Thyroid gland (tissue), 4 donors: ENCODE measurements around the gene LTF. TPM values are rescaled to one million over a fixed set of nuclear protein-coding genes. Genes with fewer than 3 reads are reported as not detected.

Source experiments
- DNase-seq, 2 donors: peaks; one replicate each; pipeline ENCODE4 v3.0.0-alpha.2; 2019
- H3K27ac ChIP-seq, 3 donors: fragments of 200-600 bp; sonication (generic); 1 replicate in 2 of 3; 2 replicates in 1 of 3; pipeline ENCODE4 v1.5.1; 2016 to 2019; ENCODE audit warnings: mild to moderate bottlenecking in 1 of 3, moderate library complexity in 1 of 3
- H3K27me3 ChIP-seq: fragments of 200-600 bp; sonication (generic); one replicate; pipeline ENCODE4 v1.5.1; 2019
- H3K36me3 ChIP-seq, 2 donors: fragments of 200-600 bp; sonication (generic); one replicate each; pipeline ENCODE4 v1.5.1; 2016 to 2019
- H3K4me1 ChIP-seq, 2 donors: fragments of 200-600 bp; sonication (generic); one replicate each; pipeline ENCODE4 v1.5.1; 2017 to 2019
- H3K4me3 ChIP-seq, 3 donors: fragments of 200-600 bp; sonication (generic); replicated peaks in 1 of 3; 1 replicate in 2 of 3; 2 replicates in 1 of 3; pipeline ENCODE4 v1.5.1; 2016; ENCODE audit warnings: mild to moderate bottlenecking in 1 of 3
- H3K9me3 ChIP-seq: fragments of 200-600 bp; sonication (generic); one replicate; pipeline ENCODE4 v1.5.1; 2017
- CTCF ChIP-seq, 6 experiments: fragments of 200-600 bp in 3 of 6; fragments of 450-650 bp in 3 of 6; sonication (generic) in 3 of 6; IDR thresholded peaks; one replicate each; pipeline ENCODE4 v1.5.1; 2016 to 2019; ENCODE audit warnings: antibody characterized with exemption in 6 of 6, mild to moderate bottlenecking in 2 of 6, inconsistent platforms in 1 of 6, moderate library complexity in 1 of 6
- POLR2A ChIP-seq, 2 donors: fragments of 450-650 bp; IDR thresholded peaks; one replicate each; pipeline ENCODE4 v1.6.1; 2017; ENCODE audit warnings: antibody characterized with exemption in 2 of 2, mild to moderate bottlenecking in 2 of 2, moderate library complexity in 1 of 2
- WGBS, 2 donors: methylation state at CpG; one replicate each; pipeline ENCODE4 v1.1.5; 2017; 5-methylcytosine and 5-hydroxymethylcytosine counted together
- intact Hi-C: fragments of 100-400 bp; cut with DNase I; formaldehyde crosslinking; loops from one replicate; pipeline ENCODE4 v1.15.1; 2023
- total RNA-seq, 4 donors: library from RNA; depleted of rRNA; stranded (reverse); fragments of >200 nt; gene quantifications; one replicate each; pipeline ENCODE4 v1.2.3, GENCODE V29; 2016

LTF gene
- total RNA-seq, 4 donors from 2014 or later, result 6.3 to 48.6 (median 32.5) TPM

- Histone ChIP-seq H3K4me3 (no peak overlapping the region), H3K9me3 (no peaks in the 10 kb centered on the region), H3K27ac (no peak overlapping the region), H3K36me3 (no peaks in the 10 kb centered on the region), H3K27me3 (no peaks in the 10 kb centered on the region), H3K4me1 (no peaks in the 10 kb centered on the region)
- DNase-seq, result no peak
- intact Hi-C loops, result no loop called here
- 91 to 92% methylated on average over 7 to 14 of the region's 14 CpGs for WGBS, 2 donors
- TF ChIP-seq CTCF (IDR thresholded peaks at IDR 0.05), result no peak
- TF ChIP-seq POLR2A (IDR thresholded peaks at IDR 0.05), result no peak
These were observed 8.6 kb downstream of the LTF start for GRCh38 chr3:46456118-46456517.

GRCh38 chr3:46455231-46456115, 9.2 kb downstream of the LTF start:
- no peak overlapping the region for H3K27ac ChIP-seq
- H3K4me1 ChIP-seq, result no peaks in the 10 kb centered on the region
- WGBS, 2 donors, result 88 to 91% methylated on average over 20 of the region's 21 CpGs
- H3K9me3 ChIP-seq, result no peaks in the 10 kb centered on the region
- no peaks in the 10 kb centered on the region for H3K27me3 ChIP-seq
- intact Hi-C loops, result no loop called here
- no peaks in the 10 kb centered on the region for H3K36me3 ChIP-seq
- no peak overlapping the region for H3K4me3 ChIP-seq
- no peak for DNase-seq
- TF ChIP-seq CTCF (IDR thresholded peaks at IDR 0.05) (no peak), POLR2A (IDR thresholded peaks at IDR 0.05) (no peak)

GRCh38 chr3:46454606-46455005, 10.1 kb downstream of the LTF start:
- Histone ChIP-seq H3K27ac (no peak overlapping the region), H3K4me3 (no peak overlapping the region), H3K9me3 (no peaks in the 10 kb centered on the region), H3K36me3 (no peaks in the 10 kb centered on the region), H3K4me1 (no peaks in the 10 kb centered on the region), H3K27me3 (no peaks in the 10 kb centered on the region)
- 76 to 92% methylated on average over 7 of the region's 7 CpGs for WGBS, 2 donors
- intact Hi-C loops, result no loop called here
- no peak for DNase-seq
- no peak for TF ChIP-seq POLR2A (IDR thresholded peaks at IDR 0.05)
- no peak for TF ChIP-seq CTCF (IDR thresholded peaks at IDR 0.05)

GRCh38 chr3:46454209-46454595, 10.5 kb downstream of the LTF start:
- Histone ChIP-seq H3K27ac (no peak overlapping the region), H3K4me3 (no peak overlapping the region), H3K36me3 (no peaks in the 10 kb centered on the region), H3K4me1 (no peaks in the 10 kb centered on the region), H3K9me3 (no peaks in the 10 kb centered on the region), H3K27me3 (no peaks in the 10 kb centered on the region)
- intact Hi-C loops, result no loop called here
- TF ChIP-seq CTCF (IDR thresholded peaks at IDR 0.05), result no peak
- no peak for TF ChIP-seq POLR2A (IDR thresholded peaks at IDR 0.05)
- 70 to 75% methylated on average over 3 of the region's 3 CpGs for WGBS, 2 donors
- no peak for DNase-seq

- Histone ChIP-seq H3K9me3 (no peaks in the 10 kb centered on the region), H3K27ac (no peak overlapping the region), H3K4me3 (no peak overlapping the region), H3K27me3 (no peaks in the 10 kb centered on the region), H3K36me3 (no peaks in the 10 kb centered on the region), H3K4me1 (no peaks in the 10 kb centered on the region)
- no peak for TF ChIP-seq CTCF (IDR thresholded peaks at IDR 0.05)
- no peak for TF ChIP-seq POLR2A (IDR thresholded peaks at IDR 0.05)
- 59 to 68% methylated on average over 7 of the region's 7 CpGs for WGBS, 2 donors
- peak in 1 of 2 donors; percentile 29 for DNase-seq
- intact Hi-C loops, result no loop called here
These were observed 11.0 kb downstream of the LTF start for GRCh38 chr3:46453526-46454208.
